Liver (tissue), 9 donors: ENCODE measurements around the gene SLC7A14. TPM values are rescaled to one million over a fixed set of nuclear protein-coding genes. Genes with fewer than 3 reads are reported as not detected.
"Not testable (repeated sequence)": the region's sequence is repeated elsewhere in the genome, so short reads cannot be mapped to it uniquely, and the experiment has no call there.

Source experiments
- DNase-seq: peaks from one replicate; pipeline ENCODE4 v3.0.0-alpha.2; 2017; ENCODE audit warnings: low spot score
- H3K27ac ChIP-seq, 2 donors: one replicate each; pipeline ENCODE4 v1.7.0; 2013; ENCODE audit warnings: inconsistent platforms in 2 of 2, low read length in 2 of 2, control low read depth in 1 of 2, low read depth in 1 of 2, mild to moderate bottlenecking in 1 of 2
- H3K27me3 ChIP-seq, 4 donors: one replicate each; pipeline versions ENCODE4 v1.6.1 to v1.7.0; 2013; ENCODE audit warnings: low read length in 3 of 4, inconsistent platforms in 1 of 4, mild to moderate bottlenecking in 1 of 4, moderate library complexity in 1 of 4; ENCODE audit not compliant: control insufficient read depth in 4 of 4, insufficient read depth in 4 of 4
- H3K36me3 ChIP-seq, 4 donors: one replicate each; pipeline versions ENCODE4 v1.6.1 to v1.7.0; 2013; ENCODE audit warnings: low read length in 3 of 4, mild to moderate bottlenecking in 3 of 4, low read depth in 1 of 4, moderate library complexity in 1 of 4; ENCODE audit not compliant: control insufficient read depth in 4 of 4, insufficient read depth in 3 of 4
- H3K4me1 ChIP-seq, 4 donors: one replicate each; pipeline versions ENCODE4 v1.6.1 to v1.7.0; 2013; ENCODE audit warnings: low read length in 3 of 4, mild to moderate bottlenecking in 3 of 4, moderate library complexity in 1 of 4; ENCODE audit not compliant: control insufficient read depth in 4 of 4, insufficient read depth in 4 of 4
- H3K4me3 ChIP-seq, 3 donors: one replicate each; pipeline versions ENCODE4 v1.6.1 to v1.7.0; 2013; ENCODE audit warnings: low read length in 3 of 3, control low read depth in 1 of 3, low read depth in 1 of 3, mild to moderate bottlenecking in 1 of 3
- H3K9ac ChIP-seq, 2 donors: one replicate each; pipeline ENCODE4 v1.7.0; 2013; ENCODE audit warnings: low read length in 2 of 2, mild to moderate bottlenecking in 2 of 2, moderate library complexity in 2 of 2, control low read depth in 1 of 2, low read depth in 1 of 2
- H3K9me3 ChIP-seq, 4 donors: one replicate each; pipeline versions ENCODE4 v1.6.1 to v1.7.0; 2013; ENCODE audit warnings: low read length in 3 of 4; ENCODE audit not compliant: control insufficient read depth in 4 of 4
- ATF3 ChIP-seq: IDR thresholded peaks from 2 replicates; pipeline ENCODE4 v1.6.1; 2016; ENCODE audit warnings: antibody characterized with exemption
- EGR1 ChIP-seq, 2 donors: IDR thresholded peaks; 2 replicates each; pipeline ENCODE4 v1.6.1; 2016 to 2018; ENCODE audit warnings: antibody characterized with exemption in 2 of 2, low read depth in 2 of 2
- FOXA1 ChIP-seq: IDR thresholded peaks from 2 replicates; pipeline ENCODE4 v1.6.1; 2016; ENCODE audit warnings: antibody characterized with exemption
- GABPA ChIP-seq, 2 donors: IDR thresholded peaks in 1 of 2; conservative IDR thresholded peaks in 1 of 2; 2 replicates each; pipeline ENCODE4 v1.6.1; 2016; ENCODE audit warnings: antibody characterized with exemption in 2 of 2, mild to moderate bottlenecking in 1 of 2, moderate library complexity in 1 of 2
- HNF4G ChIP-seq: IDR thresholded peaks from 2 replicates; pipeline ENCODE4 v1.6.1; 2016; ENCODE audit warnings: antibody characterized with exemption
- JUND ChIP-seq, 2 donors: IDR thresholded peaks; 2 replicates each; pipeline ENCODE4 v1.6.1; 2016; ENCODE audit warnings: antibody characterized with exemption in 2 of 2
- NR2F2 ChIP-seq: IDR thresholded peaks from 2 replicates; pipeline ENCODE4 v1.6.1; 2016; ENCODE audit warnings: antibody characterized with exemption
- RAD21 ChIP-seq, 2 donors: IDR thresholded peaks; 2 replicates each; pipeline ENCODE4 v1.6.1; 2016; ENCODE audit warnings: antibody characterized with exemption in 2 of 2, mild to moderate bottlenecking in 2 of 2
- RXRA ChIP-seq, 2 donors: IDR thresholded peaks; 2 replicates each; pipeline ENCODE4 v1.6.1; 2017 to 2018; ENCODE audit warnings: antibody characterized with exemption in 2 of 2, mild to moderate bottlenecking in 1 of 2
- SP1 ChIP-seq: IDR thresholded peaks from 2 replicates; pipeline ENCODE4 v1.6.1; 2018; ENCODE audit warnings: antibody characterized with exemption, mild to moderate bottlenecking
- TAF1 ChIP-seq: conservative IDR thresholded peaks from 2 replicates; pipeline ENCODE4 v1.6.1; 2016; ENCODE audit warnings: antibody characterized with exemption, mild to moderate bottlenecking
- YY1 ChIP-seq: IDR thresholded peaks from 2 replicates; pipeline ENCODE4 v1.6.1; 2016; ENCODE audit warnings: antibody characterized with exemption, mild to moderate bottlenecking
- ZBTB33 ChIP-seq: IDR thresholded peaks from 2 replicates; pipeline ENCODE4 v1.6.1; 2016; ENCODE audit warnings: antibody characterized with exemption
- whole genome bisulfite sequencing: extraction: QIAGEN DNeasy Blood & Tissue Kit; methylation state at CpG from one replicate; pipeline ENCODE4 v1.1.7; 2013; 5-methylcytosine and 5-hydroxymethylcytosine counted together
- polyA plus RNA-seq, 2 donors: library from polyadenylated mRNA; stranded (reverse) in 1 of 2; unstranded in 1 of 2; fragments of 200-250 nt in 1 of 2; fragments of >200 nt in 1 of 2; fragmentation: Nextera tagmentation in 1 of 2; extraction: Ambion mirVana in 1 of 2; gene quantifications; one replicate each; pipeline versions ENCODE4 v1.2.1 to v1.2.3, GENCODE V29; 2013 to 2015
- total RNA-seq, 2 donors: library from RNA; depleted of rRNA; stranded (reverse); fragments of >200 nt; gene quantifications; one replicate each; pipeline ENCODE4 v1.2.3, GENCODE V29; 2014
- donor health status: healthy.
- donor health status: healthy.
- donor health status: healthy.
- donor health status: healthy.
- donor health status: healthy.

The SLC7A14 gene
- total and polyA plus RNA-seq, 4 donors, result under 0.01 to 0.01 (median under 0.01) TPM; not detected in 1

- H3K27me3 ChIP-seq, result peaks cover 0 to 2% (median 0%) of the 10 kb centered on the region in 4 donors
- H3K4me1 ChIP-seq, result peaks cover 0 to under 1% (median 0%) of the 10 kb centered on the region in 4 donors
- H3K36me3 ChIP-seq, result no peaks in the 10 kb centered on the region
- H3K9ac ChIP-seq, result no peak overlapping the region
- H3K27ac ChIP-seq, result no peak overlapping the region
- H3K4me3 ChIP-seq, result no peak overlapping the region
- TF ChIP-seq TAF1, result no peak
- TF ChIP-seq ATF3, result no peak
- TF ChIP-seq RXRA (IDR thresholded peaks at IDR 0.05), result no peak
- no peak for TF ChIP-seq SP1
- no peak for TF ChIP-seq HNF4G
- TF ChIP-seq FOXA1, result no peak
- TF ChIP-seq EGR1 (IDR thresholded peaks at IDR 0.05; ENCODE audit: low read depth in 2 of 2), result no peak
- TF ChIP-seq JUND (IDR thresholded peaks at IDR 0.05), result no peak
- TF ChIP-seq ZBTB33, result no peak
- DNase-seq, result no peak
- H3K9me3 ChIP-seq, result no peaks in the 10 kb centered on the region
- 54% methylated on average over 3 of the region's 3 CpGs for WGBS
These were observed 6.2 kb downstream of the SLC7A14 start for GRCh38 chr3:170579646-170580045.

GRCh38 chr3:170572665-170573253 lies 13.1 kb downstream of the SLC7A14 start:
- Histone ChIP-seq H3K4me1 (no peaks in the 10 kb centered on the region), H3K9ac (no peak overlapping the region), H3K36me3 (no peaks in the 10 kb centered on the region), H3K4me3 (no peak overlapping the region), H3K9me3 (no peaks in the 10 kb centered on the region), H3K27ac (no peak overlapping the region), H3K27me3 (peaks cover 0 to 2% (median 0%) of the 10 kb centered on the region in 4 donors)
- no peak for DNase-seq
- TF ChIP-seq ZBTB33, result no peak
- no peak for TF ChIP-seq GABPA (IDR thresholded peaks at IDR 0.05 in 1 of 2, conservative IDR thresholded peaks at IDR 0.05 in 1 of 2)
- TF ChIP-seq RXRA (IDR thresholded peaks at IDR 0.05), result no peak
- TF ChIP-seq ATF3, result no peak
- no peak for TF ChIP-seq JUND (IDR thresholded peaks at IDR 0.05)
- TF ChIP-seq YY1, result no peak
- TF ChIP-seq NR2F2, result no peak
- no peak for TF ChIP-seq RAD21 (IDR thresholded peaks at IDR 0.05)
- WGBS, result 82% methylated on average over 3 of the region's 3 CpGs

GRCh38 chr3:170567598-170567997 lies 18.3 kb downstream of the SLC7A14 start:
- WGBS, result 52% methylated on average over 1 of the region's 1 CpG
- not testable (repeated sequence) for DNase-seq, H3K36me3 ChIP-seq, H3K9ac ChIP-seq, H3K27me3 ChIP-seq, H3K27ac ChIP-seq, H3K4me3 ChIP-seq, H3K9me3 ChIP-seq, H3K4me1 ChIP-seq
